ENCODE data around the gene SOD2.

SOD2 gene

DNA sequence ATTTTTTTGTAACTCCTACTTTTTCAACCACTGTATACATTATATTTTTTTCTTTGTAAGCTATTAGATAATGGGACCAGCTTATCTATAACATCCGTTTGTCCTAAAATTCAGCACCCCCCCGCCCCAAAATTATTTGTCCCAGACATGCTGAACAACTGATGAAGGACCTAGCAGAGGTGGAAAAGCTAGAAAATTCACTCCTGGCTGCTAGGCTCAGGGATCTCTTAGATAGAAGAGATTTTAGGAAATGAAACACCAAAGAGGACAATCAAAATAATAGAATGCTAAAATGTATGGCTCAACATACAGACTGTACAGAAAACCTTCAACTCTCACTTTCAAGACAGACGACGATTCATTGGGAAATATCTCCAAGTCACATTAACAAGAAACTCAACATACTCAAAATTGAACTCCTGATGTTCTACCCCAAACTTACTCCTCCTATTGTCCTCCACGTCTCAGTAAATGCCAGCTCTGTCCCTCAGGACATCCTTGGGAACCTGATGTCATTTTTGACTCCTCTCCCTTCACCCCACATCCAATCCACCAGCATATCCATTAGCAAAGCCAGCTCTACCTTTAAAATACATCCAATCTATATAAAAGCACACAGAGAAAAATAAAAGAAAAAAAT is 4.7 kb downstream of the SOD2 start:
- DNase-seq (ENCODE audit: low read depth) = no peak
- no peak overlapping the region for H3K4me3 ChIP-seq (ENCODE audit: low read depth, low read length)

DNA sequence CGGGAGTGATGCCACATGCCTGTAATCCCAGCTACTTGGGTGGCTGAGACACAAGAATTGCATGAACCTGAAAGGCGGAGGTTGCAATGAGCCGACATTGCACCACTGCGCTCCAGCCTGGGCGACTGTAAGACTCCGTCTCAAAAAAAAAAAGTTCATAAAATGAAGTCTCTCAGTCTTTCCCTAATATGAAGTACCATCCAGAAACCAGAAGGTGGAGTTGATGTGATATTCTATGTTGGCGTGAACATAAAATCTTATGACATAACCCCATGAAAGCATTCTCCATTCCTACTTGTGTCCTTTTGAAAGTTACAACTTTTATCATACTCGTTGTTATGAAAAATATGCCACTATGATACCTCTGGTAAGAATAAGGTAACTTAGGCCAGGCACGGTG is 5.7 kb downstream of the SOD2 start:
- no peak overlapping the region for H3K4me3 ChIP-seq (ENCODE audit: low read depth, low read length)
- TF ChIP-seq, protein P1, sequence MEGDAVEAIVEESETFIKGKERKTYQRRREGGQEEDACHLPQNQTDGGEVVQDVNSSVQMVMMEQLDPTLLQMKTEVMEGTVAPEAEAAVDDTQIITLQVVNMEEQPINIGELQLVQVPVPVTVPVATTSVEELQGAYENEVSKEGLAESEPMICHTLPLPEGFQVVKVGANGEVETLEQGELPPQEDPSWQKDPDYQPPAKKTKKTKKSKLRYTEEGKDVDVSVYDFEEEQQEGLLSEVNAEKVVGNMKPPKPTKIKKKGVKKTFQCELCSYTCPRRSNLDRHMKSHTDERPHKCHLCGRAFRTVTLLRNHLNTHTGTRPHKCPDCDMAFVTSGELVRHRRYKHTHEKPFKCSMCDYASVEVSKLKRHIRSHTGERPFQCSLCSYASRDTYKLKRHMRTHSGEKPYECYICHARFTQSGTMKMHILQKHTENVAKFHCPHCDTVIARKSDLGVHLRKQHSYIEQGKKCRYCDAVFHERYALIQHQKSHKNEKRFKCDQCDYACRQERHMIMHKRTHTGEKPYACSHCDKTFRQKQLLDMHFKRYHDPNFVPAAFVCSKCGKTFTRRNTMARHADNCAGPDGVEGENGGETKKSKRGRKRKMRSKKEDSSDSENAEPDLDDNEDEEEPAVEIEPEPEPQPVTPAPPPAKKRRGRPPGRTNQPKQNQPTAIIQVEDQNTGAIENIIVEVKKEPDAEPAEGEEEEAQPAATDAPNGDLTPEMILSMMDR (IDR thresholded peaks at IDR 0.05; ENCODE audit: insufficient read depth, low read depth, low read length, missing control alignments) = no peak
- DNase-seq (ENCODE audit: low read depth) = no peak

More for the DNA sequence above, 4.7 kb downstream of the SOD2 start:
- TF ChIP-seq, protein P1 (IDR thresholded peaks at IDR 0.05; ENCODE audit: insufficient read depth, low read depth, low read length, missing control alignments) = no peak

DNA sequence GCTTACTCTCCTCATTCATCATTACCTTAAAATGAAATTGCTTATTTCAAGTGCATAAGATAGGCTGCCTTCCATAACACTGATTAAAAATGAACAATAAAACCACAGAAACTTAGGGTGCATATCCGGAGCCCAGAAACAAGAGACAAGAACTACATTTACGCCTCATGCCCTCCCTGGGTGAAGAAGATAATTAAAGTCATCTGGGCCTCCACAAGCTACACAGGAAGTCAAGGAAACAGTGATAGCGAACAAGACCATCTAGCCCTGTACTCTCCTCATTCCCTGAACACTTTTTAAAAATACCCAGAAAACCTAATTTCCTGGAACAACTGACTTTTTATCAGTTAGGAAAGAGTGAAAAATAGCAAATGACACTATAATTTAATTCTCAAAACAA is 6.3 kb downstream of the SOD2 start:
- DNase-seq (ENCODE audit: low read depth) = no peak
- no peak overlapping the region for H3K4me3 ChIP-seq (ENCODE audit: low read depth, low read length)
- TF ChIP-seq, protein P1 (IDR thresholded peaks at IDR 0.05; ENCODE audit: insufficient read depth, low read depth, low read length, missing control alignments) = no peak

DNA sequence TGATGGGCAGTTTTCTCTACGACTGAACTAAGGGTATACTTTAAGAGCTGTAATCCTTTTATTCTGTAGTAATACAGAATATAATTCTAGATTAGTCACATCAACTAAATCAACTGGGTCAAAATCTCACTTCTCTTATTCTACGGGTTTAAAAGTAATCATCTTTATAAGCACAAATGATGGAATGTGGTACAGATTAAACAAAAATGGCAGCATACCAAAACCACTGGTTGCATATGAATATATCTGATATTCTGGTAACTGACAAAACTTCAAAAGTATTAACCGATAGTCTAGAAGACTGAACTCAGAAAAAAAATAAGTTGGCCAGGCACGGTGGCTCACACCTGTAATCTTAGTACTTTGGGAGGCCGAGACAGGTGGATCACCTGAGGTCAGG is 7.0 kb downstream of the SOD2 start:
- H3K4me3 ChIP-seq (ENCODE audit: low read depth, low read length) = no peak overlapping the region
- TF ChIP-seq, protein P1 (IDR thresholded peaks at IDR 0.05; ENCODE audit: insufficient read depth, low read depth, low read length, missing control alignments) = no peak
- no peak for DNase-seq (ENCODE audit: low read depth)

DNA sequence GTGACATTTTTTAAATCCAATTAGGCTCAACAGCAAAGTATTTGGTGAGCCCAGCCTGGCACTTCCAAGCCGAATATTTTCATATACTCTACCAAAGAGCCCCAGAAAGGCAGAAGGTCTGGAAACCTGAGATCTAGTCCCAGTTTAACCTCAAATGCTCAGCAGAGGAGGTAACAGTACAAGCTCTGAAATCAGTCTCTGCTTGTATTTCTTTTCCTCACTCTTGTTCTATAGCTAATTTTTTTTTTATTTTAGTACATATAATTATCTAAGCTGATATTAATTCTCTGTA is 9.1 kb downstream of the SOD2 start:
- DNase-seq (ENCODE audit: low read depth) = no peak
- no peak overlapping the region for H3K4me3 ChIP-seq (ENCODE audit: low read depth, low read length)
- TF ChIP-seq, protein P1 (IDR thresholded peaks at IDR 0.05; ENCODE audit: insufficient read depth, low read depth, low read length, missing control alignments) = no peak

DNA sequence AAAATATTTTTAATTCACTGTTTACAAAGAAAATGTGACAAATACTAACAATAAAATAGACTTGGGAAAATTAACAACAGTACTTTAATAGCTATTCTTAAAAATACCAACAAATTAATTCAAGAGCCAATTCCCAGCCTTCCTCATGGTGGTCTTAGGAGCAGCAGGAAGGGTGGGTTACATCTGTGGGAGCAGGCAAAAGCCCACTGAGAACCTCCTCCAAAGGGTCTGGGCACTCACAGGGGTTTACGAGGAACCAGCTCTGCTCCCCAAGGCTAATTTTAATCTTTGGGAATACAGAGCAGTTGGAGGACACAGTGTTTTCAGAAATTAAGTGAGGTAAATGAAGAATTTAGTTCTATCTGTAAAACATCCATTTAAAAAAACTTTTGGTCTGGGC is 10.2 kb downstream of the SOD2 start:
- no peak for DNase-seq (ENCODE audit: low read depth)
- TF ChIP-seq, protein P1 (IDR thresholded peaks at IDR 0.05; ENCODE audit: insufficient read depth, low read depth, low read length, missing control alignments) = no peak
- H3K4me3 ChIP-seq (ENCODE audit: low read depth, low read length) = no peak overlapping the region

DNA sequence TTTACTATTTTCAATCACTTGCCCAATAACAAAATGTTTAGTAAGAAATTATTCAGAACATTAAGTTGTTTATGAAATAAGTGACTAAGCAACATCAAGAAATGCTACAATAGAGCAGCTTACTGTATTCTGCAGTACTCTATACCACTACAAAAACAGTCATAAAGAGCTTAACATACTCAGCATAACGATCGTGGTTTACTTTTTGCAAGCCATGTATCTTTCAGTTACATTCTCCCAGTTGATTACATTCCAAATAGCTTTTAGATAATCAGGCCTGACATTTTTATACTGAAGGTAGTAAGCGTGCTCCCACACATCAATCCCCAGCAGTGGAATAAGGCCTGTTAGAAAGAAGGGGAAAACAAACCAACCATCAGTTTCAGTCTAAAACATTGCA is 10.7 kb downstream of the SOD2 start:
- TF ChIP-seq, protein P1 (IDR thresholded peaks at IDR 0.05; ENCODE audit: insufficient read depth, low read depth, low read length, missing control alignments) = no peak

More for the DNA sequence above, 10.7 kb downstream of the SOD2 start:
- DNase-seq (ENCODE audit: low read depth) = no peak
- H3K4me3 ChIP-seq (ENCODE audit: low read depth, low read length) = no peak overlapping the region

All from GM12865 (cell line).